Measurements from ENCODE around the gene PLK2. TPM values are rescaled to one million over a fixed set of nuclear protein-coding genes. Genes with fewer than 3 reads are reported as not detected.

The PLK2 gene
- total RNA-seq, 3 donors from 2014 or later: 29.0 to 384 (median 177) TPM

- no peak for DNase-seq (ENCODE audit: low spot score in 2 of 2)
- Histone ChIP-seq H3K4me1 (no peaks in the 10 kb centered on the region), H3K36me3 (no peaks in the 10 kb centered on the region), H3K9me3 (no peaks in the 10 kb centered on the region), H3K27me3 (no peaks in the 10 kb centered on the region), H3K4me3 (no peak overlapping the region), H3K27ac (no peak overlapping the region)
- intact Hi-C loops (cut with DNase I; ENCODE audit: low total_unique reads): no loop called here
- no peak for TF ChIP-seq POLR2A (IDR thresholded peaks at IDR 0.05)
These were observed 15.1 kb downstream of the PLK2 start for GRCh38 chr5:58444805-58445204.

- no peak overlapping the region for H3K27ac ChIP-seq
- H3K4me3 ChIP-seq: no peak overlapping the region
- no peak for TF ChIP-seq CTCF (IDR thresholded peaks at IDR 0.05)
- no peak for TF ChIP-seq POLR2A (IDR thresholded peaks at IDR 0.05)
- TF ChIP-seq POLR2AphosphoS5 (IDR thresholded peaks at IDR 0.05): no peak
- H3K9me3 ChIP-seq: no peaks in the 10 kb centered on the region
- no peak for DNase-seq (ENCODE audit: low spot score in 2 of 2)
- H3K36me3 ChIP-seq: no peaks in the 10 kb centered on the region
- H3K4me1 ChIP-seq: no peaks in the 10 kb centered on the region
- no peaks in the 10 kb centered on the region for H3K27me3 ChIP-seq
- intact Hi-C loops (cut with DNase I; ENCODE audit: low total_unique reads): no loop called here
These were observed 18.9 kb downstream of the PLK2 start for GRCh38 chr5:58440901-58441460.

GRCh38 chr5:58439094-58439644, 20.7 kb downstream of the PLK2 start:
- Histone ChIP-seq H3K27ac (no peak overlapping the region), H3K27me3 (no peaks in the 10 kb centered on the region), H3K36me3 (no peaks in the 10 kb centered on the region), H3K4me3 (no peak overlapping the region), H3K4me1 (no peaks in the 10 kb centered on the region), H3K9me3 (no peaks in the 10 kb centered on the region)
- intact Hi-C loops (cut with DNase I; ENCODE audit: low total_unique reads): no loop called here
- no peak for DNase-seq (ENCODE audit: low spot score in 2 of 2)
- TF ChIP-seq CTCF (IDR thresholded peaks at IDR 0.05) (no peak), POLR2A (IDR thresholded peaks at IDR 0.05) (no peak), POLR2AphosphoS5 (IDR thresholded peaks at IDR 0.05) (no peak)

- no peaks in the 10 kb centered on the region for H3K9me3 ChIP-seq
- H3K4me1 ChIP-seq: no peaks in the 10 kb centered on the region
- intact Hi-C loops (cut with DNase I; ENCODE audit: low total_unique reads): no loop called here
- no peak overlapping the region for H3K27ac ChIP-seq
- H3K4me3 ChIP-seq: no peak overlapping the region
- no peak for DNase-seq (ENCODE audit: low spot score in 2 of 2)
- H3K36me3 ChIP-seq: no peaks in the 10 kb centered on the region
- no peaks in the 10 kb centered on the region for H3K27me3 ChIP-seq
- TF ChIP-seq POLR2AphosphoS5 (IDR thresholded peaks at IDR 0.05) (no peak), POLR2A (IDR thresholded peaks at IDR 0.05) (no peak), CTCF (IDR thresholded peaks at IDR 0.05) (no peak)
These were observed 22.2 kb downstream of the PLK2 start for GRCh38 chr5:58437661-58438060.

GRCh38 chr5:58431832-58432231, 28.1 kb downstream of the PLK2 start:
- TF ChIP-seq CTCF (IDR thresholded peaks at IDR 0.05) (no peak), POLR2A (IDR thresholded peaks at IDR 0.05) (no peak), POLR2AphosphoS5 (IDR thresholded peaks at IDR 0.05) (no peak)
- Histone ChIP-seq H3K4me1 (no peaks in the 10 kb centered on the region), H3K27ac (no peak overlapping the region), H3K4me3 (no peak overlapping the region), H3K36me3 (no peaks in the 10 kb centered on the region), H3K9me3 (no peaks in the 10 kb centered on the region), H3K27me3 (no peaks in the 10 kb centered on the region)
- no peak for DNase-seq (ENCODE audit: low spot score in 2 of 2)
- intact Hi-C loops (cut with DNase I; ENCODE audit: low total_unique reads): no loop called here
